ENCODE data around the gene ZNHIT1. TPM values are rescaled to one million over a fixed set of nuclear protein-coding genes. Genes with fewer than 3 reads are reported as not detected.
"Not testable (repeated sequence)": the region's sequence is repeated elsewhere in the genome, so short reads cannot be mapped to it uniquely, and the experiment has no call there.

Gene ZNHIT1
- total RNA-seq, 2 donors from 2014 or later: 51.4 to 74.8 TPM

DNA sequence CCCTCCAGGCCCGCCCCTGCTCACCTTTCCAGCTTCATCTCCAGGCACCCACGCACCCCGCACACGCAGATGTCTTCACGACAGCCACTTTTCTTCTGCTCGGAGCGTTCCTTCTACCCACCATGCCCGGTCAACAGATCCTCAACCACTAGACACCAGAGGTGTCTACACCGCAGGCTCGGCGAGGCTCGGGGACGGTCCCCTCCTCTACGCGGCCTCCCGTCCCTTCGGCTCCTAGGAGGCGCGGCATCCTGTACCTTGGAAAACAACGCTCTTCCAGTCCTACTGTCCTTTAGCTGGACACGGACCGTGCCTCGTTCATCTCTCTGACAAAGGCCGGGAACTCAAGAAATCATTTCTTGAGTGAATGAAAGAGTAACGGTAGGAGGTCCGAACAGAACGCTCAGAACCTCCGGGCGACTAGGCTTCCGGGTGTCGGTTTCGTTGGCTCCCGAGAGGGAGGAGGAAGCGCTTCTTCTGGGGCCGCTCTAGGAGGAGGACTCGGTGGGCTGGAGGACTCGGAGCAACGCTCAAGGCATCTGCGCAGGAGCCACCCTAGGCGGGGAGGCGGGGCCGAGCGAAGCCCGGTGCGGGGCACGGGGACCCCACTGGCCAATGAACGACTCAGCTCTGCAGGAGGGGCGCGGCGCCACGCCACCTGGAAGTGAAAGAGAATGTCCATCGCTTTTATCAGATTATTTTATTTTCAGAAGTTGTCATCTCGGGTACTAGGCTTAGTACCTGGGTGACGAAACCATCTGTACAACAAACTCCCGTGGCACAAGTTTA lies 34.1 kb downstream of the ZNHIT1 start:
- ATAC-seq (peak; percentile 100), DNase-seq (peak; percentile 98 to 99 (median 98))
- Histone ChIP-seq H3K9me3 (no peaks in the 10 kb centered on the region), H3K4me1 (peaks cover 24% of the 10 kb centered on the region), H3K27ac (peak overlapping the region; percentile 42 to 85 (median 72)), H3K27me3 (no peaks in the 10 kb centered on the region), H3K36me3 (replicated peaks in 1 of 2; ENCODE audit: insufficient read depth in 1 of 2, low read depth in 2 of 2) (no peaks in the 10 kb centered on the region), H3K4me3 (peak overlapping the region; percentile 73 to 93)
- TF ChIP-seq, protein P1, sequence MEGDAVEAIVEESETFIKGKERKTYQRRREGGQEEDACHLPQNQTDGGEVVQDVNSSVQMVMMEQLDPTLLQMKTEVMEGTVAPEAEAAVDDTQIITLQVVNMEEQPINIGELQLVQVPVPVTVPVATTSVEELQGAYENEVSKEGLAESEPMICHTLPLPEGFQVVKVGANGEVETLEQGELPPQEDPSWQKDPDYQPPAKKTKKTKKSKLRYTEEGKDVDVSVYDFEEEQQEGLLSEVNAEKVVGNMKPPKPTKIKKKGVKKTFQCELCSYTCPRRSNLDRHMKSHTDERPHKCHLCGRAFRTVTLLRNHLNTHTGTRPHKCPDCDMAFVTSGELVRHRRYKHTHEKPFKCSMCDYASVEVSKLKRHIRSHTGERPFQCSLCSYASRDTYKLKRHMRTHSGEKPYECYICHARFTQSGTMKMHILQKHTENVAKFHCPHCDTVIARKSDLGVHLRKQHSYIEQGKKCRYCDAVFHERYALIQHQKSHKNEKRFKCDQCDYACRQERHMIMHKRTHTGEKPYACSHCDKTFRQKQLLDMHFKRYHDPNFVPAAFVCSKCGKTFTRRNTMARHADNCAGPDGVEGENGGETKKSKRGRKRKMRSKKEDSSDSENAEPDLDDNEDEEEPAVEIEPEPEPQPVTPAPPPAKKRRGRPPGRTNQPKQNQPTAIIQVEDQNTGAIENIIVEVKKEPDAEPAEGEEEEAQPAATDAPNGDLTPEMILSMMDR (IDR thresholded peaks at IDR 0.05): no peak
- peak in 2 of 3 donors; percentile 68 to 75 for TF ChIP-seq POLR2A (IDR thresholded peaks at IDR 0.05)
- intact Hi-C loops (cut with DNase I): no loop called here
- 0 to 1% methylated on average over 33 to 55 of the region's 55 CpGs for WGBS, 2 donors

DNA sequence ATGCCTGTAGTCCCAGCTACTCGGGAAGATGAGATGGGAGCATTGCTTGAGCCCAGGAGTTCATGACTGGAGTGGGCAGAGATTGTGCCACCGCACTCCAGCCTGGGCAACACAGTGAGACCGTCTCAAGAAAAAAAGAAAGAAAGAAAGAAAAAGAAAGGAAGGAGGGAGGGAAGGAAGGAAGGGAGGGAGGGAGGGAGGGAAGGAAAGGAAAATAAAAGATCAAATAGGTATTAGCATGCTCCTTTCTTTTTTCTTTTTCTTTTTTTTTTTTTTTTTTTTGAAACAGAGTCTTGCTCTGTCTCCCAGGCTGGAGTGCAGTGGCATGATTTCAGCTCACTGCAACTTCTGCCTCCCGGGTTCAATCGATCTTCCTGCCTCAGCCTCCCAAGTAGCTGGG lies 35.2 kb downstream of the ZNHIT1 start:
- ATAC-seq; H3K4me3 ChIP-seq; H3K36me3 ChIP-seq (replicated peaks in 1 of 2; ENCODE audit: insufficient read depth in 1 of 2, low read depth in 2 of 2); H3K9me3 ChIP-seq; DNase-seq; H3K27me3 ChIP-seq; H3K27ac ChIP-seq; intact Hi-C loops (cut with DNase I): not testable (repeated sequence)
- peaks cover 24% of the 10 kb centered on the region for H3K4me1 ChIP-seq
- WGBS, 2 donors: 90 to 93% methylated on average over 5 of the region's 5 CpGs

DNA sequence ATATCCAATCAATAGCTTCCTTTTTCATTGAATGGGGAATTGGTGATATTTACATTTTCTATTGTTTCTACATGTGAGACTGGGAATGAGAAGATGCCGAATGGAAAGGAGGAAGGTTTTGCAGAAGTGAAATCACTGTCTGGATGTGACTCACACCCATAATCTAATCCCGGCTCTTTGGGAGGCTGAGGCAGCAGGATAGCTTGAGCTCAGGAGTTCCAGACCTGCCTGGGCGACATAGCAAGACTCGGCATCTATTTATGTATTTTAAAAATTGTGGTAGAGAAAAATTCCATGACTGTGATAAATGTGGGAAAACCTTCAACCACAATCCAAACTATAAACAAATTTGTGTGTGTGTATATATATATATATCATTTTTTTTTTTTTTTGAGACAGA lies 37.8 kb downstream of the ZNHIT1 start:
- H3K4me1 ChIP-seq: peaks cover 12% of the 10 kb centered on the region
- no peak overlapping the region for H3K27ac ChIP-seq
- no peaks in the 10 kb centered on the region for H3K27me3 ChIP-seq
- TF ChIP-seq, protein P1 (IDR thresholded peaks at IDR 0.05): no peak
- TF ChIP-seq POLR2A (IDR thresholded peaks at IDR 0.05): no peak
- intact Hi-C loops (cut with DNase I): no loop called here
- no peaks in the 10 kb centered on the region for H3K36me3 ChIP-seq (replicated peaks in 1 of 2; ENCODE audit: insufficient read depth in 1 of 2, low read depth in 2 of 2)
- no peaks in the 10 kb centered on the region for H3K9me3 ChIP-seq
- ATAC-seq (no peak), DNase-seq (no peak)
- no peak overlapping the region for H3K4me3 ChIP-seq
- 46 to 49% methylated on average over 4 of the region's 4 CpGs for WGBS, 2 donors

DNA sequence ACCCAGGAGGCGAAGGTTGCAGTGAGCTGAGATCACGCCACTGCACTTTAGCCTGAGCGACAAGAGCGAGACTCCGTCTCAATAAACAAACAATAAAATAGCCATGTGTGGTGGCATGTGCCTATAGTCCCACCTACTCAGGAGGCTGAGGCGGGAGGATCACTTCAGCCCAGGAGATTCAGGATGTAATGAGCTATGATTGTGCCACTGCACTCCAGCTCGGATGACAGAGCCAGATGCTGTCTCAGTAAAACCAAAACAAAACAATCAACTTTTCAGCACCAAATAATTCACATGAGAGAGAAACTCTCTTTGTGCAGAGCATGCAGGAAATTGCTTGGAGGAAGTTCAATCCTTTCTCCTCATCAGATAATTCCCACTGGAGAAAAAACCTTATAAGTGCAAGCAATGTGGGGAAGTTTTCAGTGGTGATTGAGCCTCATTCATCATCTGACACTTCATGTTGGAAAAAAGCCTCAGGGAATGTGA lies 40.3 kb downstream of the ZNHIT1 start:
- intact Hi-C loops (cut with DNase I): no loop called here
- Histone ChIP-seq H3K9me3 (no peaks in the 10 kb centered on the region), H3K27ac (no peak overlapping the region), H3K27me3 (no peaks in the 10 kb centered on the region), H3K4me1 (no peaks in the 10 kb centered on the region), H3K36me3 (replicated peaks in 1 of 2; ENCODE audit: insufficient read depth in 1 of 2, low read depth in 2 of 2) (no peaks in the 10 kb centered on the region), H3K4me3 (no peak overlapping the region)
- WGBS, 2 donors: 68 to 80% methylated on average over 7 of the region's 7 CpGs
- no peak for TF ChIP-seq POLR2A (IDR thresholded peaks at IDR 0.05)
- TF ChIP-seq, protein P1 (IDR thresholded peaks at IDR 0.05): no peak
- ATAC-seq (no peak), DNase-seq (no peak)

DNA sequence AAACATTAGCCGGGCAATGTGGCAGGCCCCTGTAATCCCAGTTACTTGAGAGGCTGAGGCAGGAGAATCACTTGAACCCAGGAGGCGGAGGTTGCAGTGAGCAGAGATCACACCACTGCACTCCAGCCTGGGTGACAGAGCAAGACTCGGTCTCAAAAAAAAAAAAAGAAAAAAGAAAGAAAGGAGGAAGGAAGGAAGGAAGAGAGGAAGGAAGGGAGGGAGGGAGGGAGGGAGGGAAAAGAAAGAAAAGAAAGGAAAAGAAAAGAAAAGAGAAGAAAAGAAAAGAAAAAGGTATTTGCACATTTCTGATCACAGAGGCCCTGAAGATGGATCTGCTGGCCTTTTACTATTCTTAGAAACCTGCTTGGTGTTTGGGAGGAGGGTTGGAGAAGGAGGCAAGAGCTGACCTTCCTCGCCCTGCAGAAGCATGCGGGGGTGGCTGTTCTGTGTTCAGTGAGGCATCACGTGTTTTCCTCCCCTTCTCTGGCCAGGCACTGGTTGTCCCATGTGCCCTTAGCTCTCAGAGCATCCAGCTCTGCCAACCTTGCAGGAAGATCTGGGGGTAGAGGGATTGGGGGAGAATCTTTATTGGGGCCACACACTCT lies 46.2 kb downstream of the ZNHIT1 start:
- H3K9me3 ChIP-seq; H3K27me3 ChIP-seq; intact Hi-C loops (cut with DNase I); H3K27ac ChIP-seq; H3K4me3 ChIP-seq; H3K36me3 ChIP-seq (replicated peaks in 1 of 2; ENCODE audit: insufficient read depth in 1 of 2, low read depth in 2 of 2); ATAC-seq; H3K4me1 ChIP-seq; DNase-seq: not testable (repeated sequence)
- 46 to 52% methylated on average over 6 of the region's 6 CpGs for WGBS, 2 donors

Measured in body of pancreas (tissue), 4 donors.